Measurements from ENCODE around the gene CDSN.

DNA sequence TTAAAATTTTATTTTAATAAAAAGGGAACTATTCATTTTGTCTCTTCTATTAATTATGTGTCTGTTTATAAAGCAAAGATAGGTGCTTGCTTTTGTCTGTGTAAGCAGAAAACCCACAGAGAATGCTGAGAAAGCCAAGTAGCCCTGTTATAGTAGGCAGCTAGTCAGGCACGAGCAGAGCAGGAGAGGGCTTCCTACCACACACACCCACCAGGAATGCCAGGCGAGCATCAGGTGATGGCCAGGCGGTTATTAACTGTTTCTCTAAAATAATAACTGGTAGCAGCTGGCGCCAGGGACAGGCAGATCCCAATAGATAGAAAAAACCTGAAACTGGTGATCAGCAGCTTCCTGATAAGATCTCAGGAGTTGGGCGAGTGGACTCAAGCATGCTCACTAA is 23.6 kb downstream of the CDSN start:
- TF ChIP-seq YY1 (IDR thresholded peaks at IDR 0.05; ENCODE audit: insufficient read depth, insufficient read length) (no peak), ZNF274 (IDR thresholded peaks at IDR 0.05; ENCODE audit: low read depth, low read length) (no peak), SUZ12 (IDR thresholded peaks at IDR 0.05; ENCODE audit: extremely low read depth, insufficient read depth, insufficient read length) (no peak)

All from NT2/D1 (cell line).